Stimulated activated CD4-positive, alpha-beta T cell treated with anti-CD3 and anti-CD28 coated beads, Interleukin-15, amount 100 ng/mL, for 1 hour (primary cell): ENCODE data around the gene FRS3.
"Not testable (repeated sequence)": the region's sequence is repeated elsewhere in the genome, so short reads cannot be mapped to it uniquely, and the experiment has no call there.

Experiments used
- DNase-seq, 2 donors: peaks; one replicate each; pipeline ENCODE4 v3.0.0-alpha.2; 2020; ENCODE audit warnings: low read depth in 1 of 2, low spot score in 1 of 2

FRS3 gene

GRCh38 chr6:41779788-41780550 lies at the start of gene FRS3:
Gene FRS3 (minus strand): TSS chr6:41779900. CDS start chr6:41776987, 2,913 bp downstream.
- DNase-seq: peak; percentile 99 to 100

GRCh38 chr6:41826343-41827022 lies 46.8 kb upstream of the FRS3 start:
- no peak for DNase-seq

GRCh38 chr6:41824571-41825569 lies 45.2 kb upstream of the FRS3 start:
- DNase-seq: no peak

GRCh38 chr6:41823178-41823577 lies 43.5 kb upstream of the FRS3 start:
- no peak for DNase-seq

- no peak for DNase-seq
These were observed 42.3 kb upstream of the FRS3 start for GRCh38 chr6:41822021-41822420.

GRCh38 chr6:41821266-41821665 lies 41.6 kb upstream of the FRS3 start:
- no peak for DNase-seq

GRCh38 chr6:41818271-41819054 lies 38.8 kb upstream of the FRS3 start:
- DNase-seq: no peak

- no peak for DNase-seq
These were observed 35.9 kb upstream of the FRS3 start for GRCh38 chr6:41815587-41815986.

GRCh38 chr6:41814629-41815028 lies 34.9 kb upstream of the FRS3 start:
- DNase-seq: no peak

- no peak for DNase-seq
These were observed 34.3 kb upstream of the FRS3 start for GRCh38 chr6:41813956-41814355.

- no peak for DNase-seq
These were observed 33.8 kb upstream of the FRS3 start for GRCh38 chr6:41813469-41813868.

GRCh38 chr6:41811946-41812345 lies 32.2 kb upstream of the FRS3 start:
- not testable (repeated sequence) for DNase-seq

- DNase-seq: no peak
These were observed 31.4 kb upstream of the FRS3 start for GRCh38 chr6:41811095-41811494.

- no peak for DNase-seq
These were observed 26.4 kb upstream of the FRS3 start for GRCh38 chr6:41805830-41806774.

- no peak for DNase-seq
These were observed 21.7 kb upstream of the FRS3 start for GRCh38 chr6:41801380-41801779.

- DNase-seq: no peak
These were observed 19.8 kb upstream of the FRS3 start for GRCh38 chr6:41799559-41799911.

GRCh38 chr6:41798901-41799558 lies 19.3 kb upstream of the FRS3 start:
- DNase-seq: no peak

- no peak for DNase-seq
These were observed 16.8 kb upstream of the FRS3 start for GRCh38 chr6:41796474-41796873.

GRCh38 chr6:41791984-41792383 lies 12.3 kb upstream of the FRS3 start:
- no peak for DNase-seq
